ENCODE data around the gene ADGRL3. TPM values are rescaled to one million over a fixed set of nuclear protein-coding genes. Genes with fewer than 3 reads are reported as not detected.
"Not testable (repeated sequence)": the region's sequence is repeated elsewhere in the genome, so short reads cannot be mapped to it uniquely, and the experiment has no call there.

Gene ADGRL3
- total RNA-seq, 4 donors from 2014 or later, result 6.5 to 19.0 (median 14.0) TPM

GRCh38 chr4:61628282-61628681, 428.2 kb downstream of the ADGRL3 start:
- no peak overlapping the region for H3K4me3 ChIP-seq
- no peak for DNase-seq (ENCODE audit: low spot score in 2 of 2)
- TF ChIP-seq POLR2AphosphoS5 (IDR thresholded peaks at IDR 0.05), result no peak
- TF ChIP-seq EP300 (IDR thresholded peaks at IDR 0.05), result no peak
- TF ChIP-seq POLR2A (IDR thresholded peaks at IDR 0.05), result no peak
- no peak for TF ChIP-seq CTCF (IDR thresholded peaks at IDR 0.05)
- H3K4me1 ChIP-seq, result no peaks in the 10 kb centered on the region
- no peaks in the 10 kb centered on the region for H3K9me3 ChIP-seq
- no peaks in the 10 kb centered on the region for H3K27me3 ChIP-seq
- no peak overlapping the region for H3K27ac ChIP-seq
- no peaks in the 10 kb centered on the region for H3K36me3 ChIP-seq
- WGBS, result 80% methylated on average over 1 of the region's 1 CpG

- TF ChIP-seq CTCF (IDR thresholded peaks at IDR 0.05) (no peak), POLR2A (IDR thresholded peaks at IDR 0.05) (no peak), POLR2AphosphoS5 (IDR thresholded peaks at IDR 0.05) (no peak), EP300 (IDR thresholded peaks at IDR 0.05) (no peak)
- 94% methylated on average over 1 of the region's 1 CpG for WGBS
- Histone ChIP-seq H3K9me3 (no peaks in the 10 kb centered on the region), H3K27ac (no peak overlapping the region), H3K4me3 (no peak overlapping the region), H3K27me3 (no peaks in the 10 kb centered on the region), H3K36me3 (no peaks in the 10 kb centered on the region), H3K4me1 (no peaks in the 10 kb centered on the region)
- no peak for DNase-seq (ENCODE audit: low spot score in 2 of 2)
Measured at GRCh38 chr4:61628727-61629126, 428.6 kb downstream of the ADGRL3 start.

- no peak for DNase-seq (ENCODE audit: low spot score in 2 of 2)
- H3K36me3 ChIP-seq, result no peaks in the 10 kb centered on the region
- TF ChIP-seq POLR2A (IDR thresholded peaks at IDR 0.05), result no peak
- TF ChIP-seq POLR2AphosphoS5 (IDR thresholded peaks at IDR 0.05), result no peak
- no peak for TF ChIP-seq CTCF (IDR thresholded peaks at IDR 0.05)
- TF ChIP-seq EP300 (IDR thresholded peaks at IDR 0.05), result no peak
- no peak overlapping the region for H3K4me3 ChIP-seq
- no peak overlapping the region for H3K27ac ChIP-seq
- H3K27me3 ChIP-seq, result no peaks in the 10 kb centered on the region
- WGBS, result 66% methylated on average over 2 of the region's 2 CpGs
- no peaks in the 10 kb centered on the region for H3K4me1 ChIP-seq
- H3K9me3 ChIP-seq, result no peaks in the 10 kb centered on the region
Measured at GRCh38 chr4:61630548-61630947, 430.4 kb downstream of the ADGRL3 start.

GRCh38 chr4:61638591-61638990, 438.5 kb downstream of the ADGRL3 start:
- H3K36me3 ChIP-seq, result no peaks in the 10 kb centered on the region
- DNase-seq (ENCODE audit: low spot score in 2 of 2), result no peak
- no peaks in the 10 kb centered on the region for H3K9me3 ChIP-seq
- 80% methylated on average over 1 of the region's 1 CpG for WGBS
- no peak overlapping the region for H3K4me3 ChIP-seq
- H3K4me1 ChIP-seq, result no peaks in the 10 kb centered on the region
- TF ChIP-seq EP300 (IDR thresholded peaks at IDR 0.05), result no peak
- TF ChIP-seq CTCF (IDR thresholded peaks at IDR 0.05), result no peak
- no peak for TF ChIP-seq POLR2A (IDR thresholded peaks at IDR 0.05)
- no peak for TF ChIP-seq POLR2AphosphoS5 (IDR thresholded peaks at IDR 0.05)
- H3K27ac ChIP-seq, result no peak overlapping the region
- H3K27me3 ChIP-seq, result no peaks in the 10 kb centered on the region

- H3K4me1 ChIP-seq; DNase-seq (ENCODE audit: low spot score in 2 of 2); H3K27ac ChIP-seq; H3K4me3 ChIP-seq; H3K9me3 ChIP-seq; H3K36me3 ChIP-seq; H3K27me3 ChIP-seq: not testable (repeated sequence)
- 92% methylated on average over 26 of the region's 26 CpGs for WGBS
Measured at GRCh38 chr4:61646746-61647350, 446.7 kb downstream of the ADGRL3 start.

GRCh38 chr4:61648264-61648663, 448.1 kb downstream of the ADGRL3 start:
- no peaks in the 10 kb centered on the region for H3K4me1 ChIP-seq
- H3K27ac ChIP-seq, result no peak overlapping the region
- no peaks in the 10 kb centered on the region for H3K9me3 ChIP-seq
- no peak overlapping the region for H3K4me3 ChIP-seq
- TF ChIP-seq POLR2AphosphoS5 (IDR thresholded peaks at IDR 0.05) (no peak), POLR2A (IDR thresholded peaks at IDR 0.05) (no peak), CTCF (IDR thresholded peaks at IDR 0.05) (no peak), EP300 (IDR thresholded peaks at IDR 0.05) (no peak)
- no peaks in the 10 kb centered on the region for H3K27me3 ChIP-seq
- no peak for DNase-seq (ENCODE audit: low spot score in 2 of 2)
- no peaks in the 10 kb centered on the region for H3K36me3 ChIP-seq
- WGBS, result 54% methylated on average over 1 of the region's 1 CpG

Measured in suprapubic skin (tissue), 4 donors.